Panc1 (cell line): Measurements from ENCODE around the gene ZC3H7B.

Experiments
- CTCF ChIP-seq: fragments of 450-650 bp; IDR thresholded peaks from 2 replicates; pipeline ENCODE4 v1.5.1; 2017; ENCODE audit warnings: mild to moderate bottlenecking
- POLR2AphosphoS5 ChIP-seq: IDR thresholded peaks from 2 replicates; pipeline ENCODE4 v1.6.1; 2012; ENCODE audit warnings: mild to moderate bottlenecking, low read depth, low read length, moderate library complexity
- REST ChIP-seq, 2 experiments: IDR thresholded peaks; 2 replicates each; pipeline ENCODE4 v1.6.1; 2011 to 2012; ENCODE audit warnings: low read depth in 2 of 2, control low read depth in 1 of 2, low read length in 1 of 2, mild to moderate bottlenecking in 1 of 2, moderate library complexity in 1 of 2; ENCODE audit not compliant: insufficient read depth in 1 of 2
- SIN3A ChIP-seq: IDR thresholded peaks from 2 replicates; pipeline ENCODE4 v1.6.1; 2012; ENCODE audit warnings: low read depth, mild to moderate bottlenecking, low read length, moderate library complexity, borderline replicate concordance; ENCODE audit not compliant: insufficient read depth
- TCF7L2 ChIP-seq: IDR thresholded peaks from 2 replicates; pipeline ENCODE4 v1.6.1; 2011; ENCODE audit warnings: mild to moderate bottlenecking, low read depth, low read length, inconsistent platforms

- TF ChIP-seq POLR2AphosphoS5 = no peak
- no peak for TF ChIP-seq TCF7L2
- no peak for TF ChIP-seq CTCF
- no peak for TF ChIP-seq REST (IDR thresholded peaks at IDR 0.05; ENCODE audit: insufficient read depth in 1 of 2, low read depth in 2 of 2, low read length in 1 of 2)
- TF ChIP-seq SIN3A = no peak
These were observed 42.0 kb downstream of the ZC3H7B start for GRCh38 chr22:41343300-41343699.
